AG04450 (cell line): ENCODE data around the gene SPAG16. TPM values are rescaled to one million over a fixed set of nuclear protein-coding genes. Genes with fewer than 3 reads are reported as not detected.
"Not testable (repeated sequence)": the region's sequence is repeated elsewhere in the genome, so short reads cannot be mapped to it uniquely, and the experiment has no call there.

Source experiments
- CTCF ChIA-PET: fragments of 300-600, 350-600 bp; formaldehyde crosslinking; extraction: SDS; loops from one replicate; lab custom pipeline; 2022; ENCODE audit warnings: antibody characterized with exemption, inconsistent platforms; lab: Charles Lee
- POLR2A ChIA-PET: fragments of 350-600 bp; formaldehyde crosslinking; extraction: SDS; loops from one replicate; lab custom pipeline; 2021; ENCODE audit warnings: antibody characterized with exemption, inconsistent platforms; lab: Yijun Ruan, JAX
- DNase-seq: peaks from one replicate; pipeline ENCODE4 v3.0.0-alpha.2; 2011; ENCODE audit warnings: low read depth, low spot score
- H3K27ac ChIP-seq: one replicate; pipeline ENCODE4 v1.5.1; 2012; ENCODE audit warnings: low read depth, low read length, control low read depth
- H3K27me3 ChIP-seq: one replicate; pipeline ENCODE4 v1.6.0; 2012; ENCODE audit warnings: low read length; ENCODE audit not compliant: control insufficient read depth, insufficient read depth
- H3K4me3 ChIP-seq: 2 replicates; pipeline ENCODE4 v1.5.1; 2011; ENCODE audit warnings: mild to moderate bottlenecking, low read depth, low read length, control low read depth
- H3K9me3 ChIP-seq: 2 replicates; pipeline ENCODE4 v1.5.1; 2012; ENCODE audit warnings: low read length; ENCODE audit not compliant: control insufficient read depth, insufficient read depth
- polyA plus RNA-seq: library from polyadenylated mRNA; depleted of rRNA; stranded (reverse); fragments of >200 nt; gene quantifications from 2 replicates; pipeline ENCODE4 v1.2.3, GENCODE V29; 2011
- TF ChIP-seq, protein P1 (sequence below): IDR thresholded peaks from 2 replicates; pipeline ENCODE4 v1.5.1; 2011; ENCODE audit warnings: low read depth, low read length, control low read depth, inconsistent platforms

Gene SPAG16
- polyA plus RNA-seq, 1 experiment, result 28.1 TPM

DNA sequence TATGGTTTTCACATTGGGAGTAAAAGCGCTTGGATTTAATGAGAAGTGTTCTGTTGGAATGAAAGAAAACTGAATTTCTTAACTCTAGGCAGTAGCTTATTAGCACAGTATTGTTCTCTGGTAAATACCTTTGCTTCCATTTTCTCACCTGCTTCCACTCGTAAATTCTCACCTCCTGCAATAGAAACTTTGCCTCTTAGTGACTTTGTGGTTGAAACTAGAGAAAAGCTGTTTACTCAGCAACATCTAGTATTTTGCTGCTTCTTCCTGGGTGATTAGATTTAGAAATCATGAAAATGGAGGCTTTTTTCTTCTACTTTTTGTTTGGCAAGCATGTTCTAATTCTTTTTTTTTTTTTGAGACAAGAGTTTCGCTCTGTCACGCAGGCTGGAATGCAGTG lies 385.4 kb downstream of the SPAG16 start:
- H3K27ac ChIP-seq, result no peak overlapping the region
- H3K9me3 ChIP-seq, result peaks cover 7% of the 10 kb centered on the region
- ChIA-PET POLR2A (no interaction called here), CTCF (no interaction called here)
- H3K4me3 ChIP-seq, result no peak overlapping the region
- TF ChIP-seq, protein P1, sequence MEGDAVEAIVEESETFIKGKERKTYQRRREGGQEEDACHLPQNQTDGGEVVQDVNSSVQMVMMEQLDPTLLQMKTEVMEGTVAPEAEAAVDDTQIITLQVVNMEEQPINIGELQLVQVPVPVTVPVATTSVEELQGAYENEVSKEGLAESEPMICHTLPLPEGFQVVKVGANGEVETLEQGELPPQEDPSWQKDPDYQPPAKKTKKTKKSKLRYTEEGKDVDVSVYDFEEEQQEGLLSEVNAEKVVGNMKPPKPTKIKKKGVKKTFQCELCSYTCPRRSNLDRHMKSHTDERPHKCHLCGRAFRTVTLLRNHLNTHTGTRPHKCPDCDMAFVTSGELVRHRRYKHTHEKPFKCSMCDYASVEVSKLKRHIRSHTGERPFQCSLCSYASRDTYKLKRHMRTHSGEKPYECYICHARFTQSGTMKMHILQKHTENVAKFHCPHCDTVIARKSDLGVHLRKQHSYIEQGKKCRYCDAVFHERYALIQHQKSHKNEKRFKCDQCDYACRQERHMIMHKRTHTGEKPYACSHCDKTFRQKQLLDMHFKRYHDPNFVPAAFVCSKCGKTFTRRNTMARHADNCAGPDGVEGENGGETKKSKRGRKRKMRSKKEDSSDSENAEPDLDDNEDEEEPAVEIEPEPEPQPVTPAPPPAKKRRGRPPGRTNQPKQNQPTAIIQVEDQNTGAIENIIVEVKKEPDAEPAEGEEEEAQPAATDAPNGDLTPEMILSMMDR, result no peak
- H3K27me3 ChIP-seq, result no peaks in the 10 kb centered on the region
- no peak for DNase-seq

DNA sequence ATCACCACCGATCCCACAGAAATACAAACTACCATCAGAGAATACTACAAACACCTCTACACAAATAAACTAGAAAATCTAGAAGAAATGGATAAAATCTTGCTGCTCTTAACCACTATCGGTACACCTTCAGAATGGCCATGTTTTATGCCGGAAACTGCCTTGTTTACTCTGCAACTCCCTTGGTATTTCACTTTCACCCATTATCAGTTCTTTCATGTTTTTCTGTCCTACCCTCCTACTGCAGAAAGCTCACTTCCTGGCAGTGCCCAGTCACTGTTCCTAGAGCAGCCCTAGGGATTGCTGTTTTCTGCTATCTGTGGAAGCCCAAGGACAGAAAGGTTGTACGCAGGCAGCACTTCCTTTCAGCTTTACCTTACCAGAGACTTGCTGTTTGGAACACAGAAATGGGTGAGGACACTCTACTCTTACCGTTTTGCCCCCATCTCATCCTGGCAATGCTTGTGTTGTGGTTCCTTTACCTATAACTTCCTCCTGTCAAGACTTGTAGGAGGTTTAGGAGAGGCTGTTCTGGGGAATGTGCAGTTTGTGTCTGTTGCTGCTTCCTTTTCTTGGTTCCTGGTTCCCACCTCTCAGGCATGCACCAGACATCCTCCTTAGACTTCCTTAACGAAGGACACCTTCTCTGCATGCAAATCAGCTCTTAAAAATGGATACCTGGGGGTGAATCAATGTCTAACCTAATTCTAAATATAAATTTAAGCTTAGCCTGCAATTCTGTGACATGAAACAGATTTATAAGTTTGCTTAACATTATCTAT lies 394.4 kb downstream of the SPAG16 start:
- H3K27ac ChIP-seq, result no peak overlapping the region
- CTCF ChIA-PET, result no interaction called here
- TF ChIP-seq, protein P1, result no peak
- H3K27me3 ChIP-seq, result no peaks in the 10 kb centered on the region
- no peak for DNase-seq
- H3K4me3 ChIP-seq, result no peak overlapping the region
- POLR2A ChIA-PET, result no interaction called here
- H3K9me3 ChIP-seq, result no peaks in the 10 kb centered on the region

DNA sequence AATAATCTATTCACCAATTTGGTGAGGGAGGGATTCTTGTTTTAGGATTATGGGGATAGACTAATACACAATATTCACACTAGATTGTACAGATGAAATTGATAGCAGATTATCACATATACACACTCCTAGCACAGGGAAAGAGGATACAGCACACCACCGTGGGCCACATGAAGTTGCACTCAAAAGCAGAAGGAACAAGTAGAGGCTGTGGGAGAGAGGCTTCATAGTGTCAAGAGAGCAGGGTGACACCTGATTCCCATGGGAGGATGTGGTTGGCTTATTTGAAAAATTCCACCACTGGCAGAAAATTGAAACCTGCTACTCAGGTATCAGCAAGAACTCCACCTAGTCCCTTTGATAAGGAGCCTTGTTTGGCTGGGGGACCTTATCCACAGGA lies 395.6 kb downstream of the SPAG16 start:
- DNase-seq, result no peak
- TF ChIP-seq, protein P1, result no peak
- no peak overlapping the region for H3K27ac ChIP-seq
- H3K4me3 ChIP-seq, result no peak overlapping the region
- ChIA-PET CTCF (no interaction called here), POLR2A (no interaction called here)
- H3K27me3 ChIP-seq, result no peaks in the 10 kb centered on the region
- H3K9me3 ChIP-seq, result no peaks in the 10 kb centered on the region

DNA sequence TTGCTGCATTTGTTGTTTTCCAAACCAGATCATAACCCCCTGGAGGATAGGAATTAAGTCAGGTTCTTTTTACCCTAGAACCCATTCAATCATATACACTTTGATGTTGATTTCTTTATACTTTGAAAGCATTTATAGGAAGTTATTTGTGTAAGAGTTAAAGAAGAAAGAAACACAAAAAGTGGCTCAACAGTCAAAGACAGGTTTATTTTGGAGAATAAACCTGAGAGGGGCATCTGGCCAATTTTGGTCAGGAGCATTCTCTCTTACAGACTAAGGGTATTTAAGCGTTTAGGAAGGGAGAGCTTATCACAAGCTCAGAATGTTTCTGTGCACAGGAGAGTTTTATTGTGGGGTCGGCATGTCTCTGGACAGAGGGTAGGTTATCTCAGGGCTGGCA lies 398.0 kb downstream of the SPAG16 start:
- ChIA-PET POLR2A (no interaction called here), CTCF (no interaction called here)
- Histone ChIP-seq H3K27ac (no peak overlapping the region), H3K27me3 (no peaks in the 10 kb centered on the region), H3K4me3 (no peak overlapping the region), H3K9me3 (peaks cover 3% of the 10 kb centered on the region; the same call in 1 of the 2 replicates)
- TF ChIP-seq, protein P1, result no peak
- DNase-seq, result no peak

DNA sequence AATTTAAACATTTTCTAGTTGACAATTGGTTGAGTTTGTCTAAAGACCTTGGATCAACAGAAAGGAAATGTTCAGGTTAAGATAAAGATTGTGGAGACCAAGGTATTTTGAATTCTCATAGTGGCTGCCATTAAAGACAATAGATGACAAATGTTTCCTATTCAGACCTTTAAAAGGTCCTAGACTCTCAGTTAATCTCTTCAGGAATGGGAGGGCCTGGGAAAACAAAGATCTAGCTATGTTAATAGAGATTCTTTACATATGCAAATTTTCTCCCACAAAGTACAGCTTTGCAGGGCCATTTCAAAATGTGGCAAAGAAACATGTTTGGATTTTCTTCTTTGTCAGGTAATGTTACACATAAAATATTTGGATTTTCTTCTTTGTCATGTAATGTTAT lies 403.9 kb downstream of the SPAG16 start:
- TF ChIP-seq, protein P1, result no peak
- peaks cover 7% of the 10 kb centered on the region; the same call in 1 of the 2 replicates for H3K9me3 ChIP-seq
- H3K4me3 ChIP-seq, result no peak overlapping the region
- POLR2A ChIA-PET, result no interaction called here
- H3K27me3 ChIP-seq, result no peaks in the 10 kb centered on the region
- CTCF ChIA-PET, result no interaction called here
- DNase-seq, result no peak
- no peak overlapping the region for H3K27ac ChIP-seq

DNA sequence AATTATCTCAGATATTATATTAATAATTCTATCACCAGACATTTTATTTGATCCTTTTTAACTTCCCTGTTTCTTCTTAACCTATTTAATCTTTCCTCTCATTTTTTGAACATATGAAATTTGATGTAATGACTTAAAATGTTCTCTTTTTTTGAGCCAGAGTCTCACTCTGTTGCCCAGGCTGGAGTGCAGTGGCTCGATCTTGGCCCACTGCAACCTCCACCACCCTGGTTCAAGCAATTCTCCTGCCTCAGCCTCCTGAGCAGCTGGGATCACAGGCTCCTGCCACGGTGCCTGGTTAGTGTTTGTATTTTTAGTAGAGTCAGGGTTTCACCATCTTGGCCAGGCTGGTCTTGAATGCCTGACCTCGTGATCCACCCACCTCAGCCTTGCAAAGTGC lies 404.6 kb downstream of the SPAG16 start:
- CTCF ChIA-PET, H3K27me3 ChIP-seq, H3K4me3 ChIP-seq, POLR2A ChIA-PET, DNase-seq, H3K9me3 ChIP-seq, H3K27ac ChIP-seq: not testable (repeated sequence)
